GM19397 (cell line): ENCODE results near the gene NCL.
"Not testable (repeated sequence)": the region's sequence is repeated elsewhere in the genome, so short reads cannot be mapped to it uniquely, and the experiment has no call there.

ENCODE experiments used
- ATAC-seq: cut with Tn5 transposase; IDR thresholded peaks from one replicate; pipeline ENCODE4 v1.9.1; 2021; ENCODE audit warnings: mild to moderate bottlenecking, moderate library complexity; ENCODE audit not compliant: unreplicated experiment

NCL gene

GRCh38 chr2:231469583-231469950, 5.3 kb upstream of the NCL start:
- ATAC-seq, result no peak

DNA sequence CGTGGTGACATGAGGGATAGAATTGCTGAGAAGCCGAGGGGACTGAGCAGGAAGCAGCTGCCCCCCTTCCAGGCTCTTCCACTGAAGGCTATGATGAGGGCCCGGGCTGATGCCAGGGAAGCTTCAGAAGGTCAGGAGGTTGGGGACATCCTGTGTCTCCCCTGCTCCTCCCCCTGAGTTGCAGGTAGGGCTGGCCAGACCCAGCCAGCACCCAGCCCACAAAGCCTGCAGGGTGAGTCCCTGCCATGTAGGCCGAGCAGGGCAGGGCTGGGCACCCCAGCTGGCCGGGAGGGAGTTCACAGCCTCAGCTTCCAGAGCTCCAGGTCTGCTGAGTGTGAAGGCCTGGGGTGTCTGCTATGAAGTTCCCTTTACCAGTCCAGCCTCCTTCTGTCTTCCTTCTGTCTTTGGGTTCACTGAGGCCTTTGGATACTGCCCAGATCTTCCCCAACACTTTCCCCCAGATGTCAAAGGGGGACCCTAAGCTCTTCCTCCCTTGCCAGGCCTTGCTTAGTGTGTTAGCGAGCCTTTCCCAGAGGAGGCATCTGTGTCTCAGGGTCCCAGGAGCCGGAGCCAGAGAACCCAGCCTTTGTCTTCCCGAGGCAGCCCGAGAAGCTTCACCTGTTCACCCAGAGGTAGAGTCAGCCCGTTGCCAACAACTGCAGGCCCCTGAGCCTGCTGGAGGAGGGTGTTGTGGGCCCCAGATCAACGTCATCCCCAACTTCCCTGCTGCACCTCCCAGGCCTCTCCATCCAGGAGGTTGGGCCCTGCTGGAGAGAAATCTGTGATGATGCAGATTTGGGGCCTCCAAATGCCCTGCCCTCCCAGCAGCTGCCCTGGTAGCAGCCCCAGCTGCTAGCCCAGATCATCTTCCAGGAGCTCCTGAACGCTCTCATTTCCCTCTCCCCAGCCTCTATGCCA, 3.6 kb upstream of the NCL start:
- no peak for ATAC-seq

DNA sequence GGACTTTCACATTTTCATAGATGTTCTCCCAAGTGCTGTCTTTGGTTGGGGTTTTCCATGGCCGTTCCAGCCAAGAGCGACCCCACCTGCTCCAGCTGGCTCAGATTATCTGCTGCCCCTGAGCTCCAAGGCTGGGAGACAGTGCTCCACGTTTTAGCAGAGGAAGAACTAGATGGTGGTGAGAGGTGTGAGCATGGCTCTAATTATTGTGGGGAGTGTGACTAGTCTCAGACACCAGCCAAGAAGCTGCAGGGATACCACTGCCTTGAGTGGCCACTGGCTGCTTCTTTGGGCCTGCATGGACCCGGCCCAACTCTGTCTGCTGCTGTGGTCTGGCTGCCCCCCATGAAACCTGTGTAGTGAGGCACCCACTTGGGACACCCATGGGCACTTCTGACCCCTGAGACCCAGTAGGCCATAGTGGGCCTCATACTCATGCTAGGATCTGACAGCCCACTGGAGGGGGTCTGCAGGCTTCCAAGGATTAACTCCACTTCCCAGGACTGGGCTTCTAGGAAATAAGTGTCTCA, 2.8 kb upstream of the NCL start:
- no peak for ATAC-seq

DNA sequence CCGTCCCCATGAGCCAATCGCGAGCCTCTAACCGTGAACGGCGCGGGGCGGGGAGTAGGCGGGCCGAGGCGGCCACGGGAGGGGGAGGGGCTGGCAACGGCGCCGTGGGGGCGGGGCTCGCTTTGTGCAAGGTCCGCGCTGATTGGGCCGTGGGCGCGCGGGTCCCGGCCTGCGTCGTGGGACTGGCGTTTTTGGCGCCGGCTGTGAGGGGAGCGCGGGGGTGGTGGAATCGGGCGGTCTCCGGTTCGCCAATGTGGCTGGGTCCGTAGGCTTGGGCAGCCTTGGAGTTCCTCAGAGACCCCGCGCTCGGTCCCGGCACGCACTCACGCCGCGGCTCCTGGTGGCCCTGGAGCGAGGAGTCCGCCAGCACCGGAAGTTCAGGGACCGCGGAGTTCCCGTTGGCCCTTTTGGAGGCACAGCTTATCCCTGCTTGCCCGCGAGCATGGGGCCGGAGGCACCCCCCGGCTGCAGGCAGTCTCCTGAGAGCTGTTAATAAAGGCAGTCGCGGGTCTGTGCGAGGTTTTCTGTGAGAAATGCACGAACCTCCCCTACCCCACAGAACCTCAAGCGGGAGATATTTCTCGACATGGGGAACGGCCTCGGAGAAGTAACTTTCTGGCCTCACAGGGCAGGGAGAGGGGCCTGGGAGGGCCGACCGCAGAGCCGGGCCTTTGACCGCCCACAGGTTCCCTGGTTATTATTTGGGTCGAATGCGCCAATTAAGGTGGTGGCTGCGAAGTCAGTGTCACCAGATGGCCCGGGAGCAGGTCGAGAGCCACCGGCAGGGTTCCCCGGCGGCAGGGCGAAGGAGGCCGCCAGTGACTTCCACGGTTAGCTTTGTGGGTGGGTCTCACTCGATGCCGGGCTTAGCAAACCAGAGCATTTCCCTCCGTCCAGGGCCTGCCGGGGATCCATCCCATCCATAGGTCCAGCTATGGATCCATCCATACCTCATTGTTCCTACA, 574 bp upstream of the NCL start:
- no peak for ATAC-seq

DNA sequence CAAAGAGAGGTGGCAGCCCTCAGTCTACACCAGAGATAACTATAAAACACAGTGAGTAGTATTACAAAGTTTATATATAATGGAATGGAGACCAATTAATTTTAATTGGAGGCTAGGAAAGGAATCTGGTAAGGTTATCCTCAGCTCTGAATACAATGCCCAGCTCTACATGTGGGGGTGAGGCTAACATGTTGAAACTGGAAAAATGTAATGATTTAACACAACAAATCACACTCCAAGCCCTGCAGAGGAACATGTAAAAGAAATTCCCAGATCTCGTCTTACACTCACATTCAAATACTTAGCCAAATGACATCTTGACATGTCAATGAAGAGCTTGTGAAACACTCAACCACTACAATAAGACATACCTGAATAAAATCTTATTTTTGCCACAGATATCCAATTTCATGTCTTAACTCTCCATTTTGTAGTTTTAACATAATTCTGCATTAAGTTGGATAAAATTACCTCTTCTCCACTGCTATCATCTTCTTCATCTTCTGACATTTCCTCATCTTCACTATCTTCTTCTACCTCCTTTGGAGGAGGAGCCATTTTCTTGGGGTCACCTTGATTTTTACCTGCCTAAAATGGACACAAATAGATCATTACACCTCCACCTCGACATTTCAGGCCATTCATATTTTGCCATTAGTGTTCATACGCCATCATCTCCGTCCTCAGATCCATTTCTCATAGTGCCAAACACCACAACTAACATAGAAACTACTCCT, 1.4 kb downstream of the NCL start:
- ATAC-seq, result no peak

- no peak for ATAC-seq
These were observed 2.7 kb downstream of the NCL start for GRCh38 chr2:231461516-231461971.

DNA sequence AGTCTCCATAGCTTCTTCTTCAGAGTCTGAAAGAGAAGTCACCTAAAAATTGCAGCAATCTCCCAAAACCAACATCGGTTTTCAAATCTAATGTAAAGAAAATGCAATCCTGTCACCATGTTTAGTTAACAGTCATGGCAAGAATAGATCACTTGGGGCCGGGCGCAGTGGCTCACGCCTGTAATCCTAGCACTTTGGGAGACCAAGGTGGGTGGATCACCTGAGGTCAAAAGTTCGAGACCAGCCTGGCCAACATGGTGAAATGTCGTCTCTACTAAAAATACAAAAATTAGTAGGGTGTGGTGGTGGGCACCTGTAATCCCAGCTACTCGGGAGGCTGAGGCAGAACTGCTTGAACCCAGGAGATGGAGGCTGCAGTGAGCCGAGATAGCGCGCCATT, 3.4 kb downstream of the NCL start:
- ATAC-seq, result not testable (repeated sequence)

DNA sequence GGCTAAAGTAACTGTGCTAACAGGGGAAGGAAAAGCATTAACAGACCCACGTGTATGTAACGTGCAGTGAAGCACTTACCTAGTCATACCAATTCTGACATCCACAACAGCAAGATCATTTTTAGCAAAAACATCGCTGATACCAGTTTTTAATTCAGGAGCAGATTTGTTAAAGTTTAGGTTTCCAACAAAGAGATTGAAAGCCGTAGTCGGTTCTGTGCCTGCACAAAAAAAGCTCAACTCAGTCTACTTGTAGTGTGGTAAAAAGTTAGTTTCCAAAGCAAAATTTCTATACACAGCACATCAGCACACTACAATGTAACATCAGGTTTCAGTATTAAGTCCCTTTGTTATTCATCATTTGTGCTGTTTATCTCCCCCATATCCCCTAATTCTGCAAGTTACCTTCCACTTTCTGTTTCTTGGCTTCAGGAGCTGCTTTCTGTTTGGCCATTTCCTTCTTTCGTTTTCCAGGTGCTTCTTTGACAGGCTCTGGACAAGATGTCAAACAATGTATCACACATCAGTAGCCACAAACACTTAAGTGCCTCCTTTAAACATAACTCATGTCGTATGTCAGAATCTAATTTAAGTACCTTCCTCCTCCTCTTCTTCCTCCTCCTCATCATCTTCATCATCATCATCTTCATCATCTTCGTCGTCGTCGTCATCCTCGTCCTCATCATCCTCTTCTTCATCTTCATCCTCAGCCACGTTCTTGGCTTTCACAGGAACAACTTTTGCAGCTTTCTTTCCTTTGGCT, 4.0 kb downstream of the NCL start:
- no peak for ATAC-seq

- no peak for ATAC-seq
These were observed 5.9 kb downstream of the NCL start for GRCh38 chr2:231458368-231458767.

DNA sequence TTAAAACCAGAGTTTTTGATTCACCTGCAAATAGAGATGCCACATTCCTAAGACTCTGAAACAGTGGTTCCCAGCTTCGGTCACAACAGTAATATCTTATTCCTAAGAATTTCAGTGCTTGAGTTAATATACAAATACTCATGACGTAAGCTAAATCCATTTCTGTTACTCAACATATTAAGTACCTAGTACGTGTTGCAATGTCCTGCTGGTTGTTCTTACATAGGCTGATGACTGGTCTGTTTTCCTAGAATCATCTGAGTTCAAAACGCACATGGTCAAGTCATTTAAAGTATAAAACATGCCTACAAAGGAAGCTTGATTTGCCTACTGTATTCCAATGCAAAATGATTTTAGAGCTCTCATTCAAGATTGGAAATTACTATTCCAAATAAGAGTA, 7.2 kb downstream of the NCL start:
- ATAC-seq, result no peak

- ATAC-seq, result no peak
These were observed 7.8 kb downstream of the NCL start for GRCh38 chr2:231456295-231457004.

GRCh38 chr2:231455890-231456289, 8.4 kb downstream of the NCL start:
- ATAC-seq, result no peak

- ATAC-seq, result no peak
These were observed 9.1 kb downstream of the NCL start for GRCh38 chr2:231455222-231455621.

GRCh38 chr2:231454361-231454791, 9.9 kb downstream of the NCL start:
- no peak for ATAC-seq

GRCh38 chr2:231452799-231453508, 11.3 kb downstream of the NCL start:
- ATAC-seq, result no peak

DNA sequence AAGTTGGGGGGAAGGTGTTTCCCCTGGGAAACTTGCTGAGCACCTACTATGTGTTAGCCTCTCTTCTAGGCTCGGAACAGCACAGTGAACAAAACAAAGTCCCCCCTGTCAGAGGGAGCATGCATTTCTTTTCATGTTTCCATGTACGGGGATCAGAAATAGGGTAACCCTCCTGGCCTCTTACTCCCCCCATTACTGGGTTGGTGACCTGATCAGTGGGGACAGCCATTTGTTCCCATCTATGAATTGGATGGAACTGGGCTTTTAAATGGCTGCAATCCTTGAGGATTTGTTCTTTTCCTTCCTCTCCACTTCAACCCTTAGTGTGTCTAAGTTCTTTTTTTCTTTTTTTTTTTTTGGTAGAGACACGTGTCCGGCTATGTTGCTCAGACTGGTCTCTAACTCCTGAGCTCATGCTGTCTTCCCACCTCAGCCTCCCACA, 13.7 kb downstream of the NCL start:
- ATAC-seq, result no peak

DNA sequence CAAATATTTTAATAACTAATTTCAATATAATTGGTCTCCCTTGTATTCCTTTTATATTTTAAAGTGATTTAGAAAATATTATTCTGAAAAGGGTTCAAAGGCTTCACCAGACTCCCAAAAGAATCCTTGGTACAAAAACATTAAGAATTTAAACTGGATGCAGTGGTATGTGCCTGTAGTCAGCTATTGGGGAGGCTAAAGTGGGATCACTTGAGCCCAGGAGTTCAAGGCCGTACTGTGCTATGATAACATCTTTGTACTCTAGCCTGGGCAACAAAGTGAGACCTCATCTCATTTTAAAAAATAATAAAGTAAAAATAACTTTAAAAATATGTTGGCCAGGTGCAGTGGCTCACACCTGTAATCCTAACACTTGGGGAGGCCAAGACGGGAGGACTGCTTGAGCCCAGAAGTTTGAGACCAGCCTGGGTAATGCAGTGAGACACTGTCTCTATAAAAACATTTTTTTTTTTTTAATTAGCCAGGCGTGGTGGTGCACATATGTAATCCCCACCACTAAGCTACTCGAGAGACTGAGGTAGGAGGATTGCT, 14.7 kb downstream of the NCL start:
- no peak for ATAC-seq

GRCh38 chr2:231436957-231437356, 27.3 kb downstream of the NCL start:
- no peak for ATAC-seq
